MM.1S (cell line): ENCODE results near the gene EPGN.

Experiments
- DNase-seq: peaks from one replicate; pipeline ENCODE4 v3.0.0-alpha.2; 2015
- H2AFZ ChIP-seq: fragments of 300-600 bp; sonication (generic); 2 replicates; pipeline ENCODE4 v1.6.0; 2016; ENCODE audit warnings: antibody characterized with exemption, low read length
- H3F3A ChIP-seq: fragments of 300-600 bp; sonication (generic); 2 replicates; pipeline ENCODE4 v1.6.1; 2016; ENCODE audit warnings: mild to moderate bottlenecking, antibody characterized with exemption, low read length, moderate library complexity, mixed read lengths; ENCODE audit not compliant: insufficient read depth
- H3K27ac ChIP-seq: fragments of 300-600 bp; sonication (generic); 2 replicates; pipeline ENCODE4 v1.5.1; 2016; ENCODE audit warnings: mild to moderate bottlenecking, low read length
- H3K27me3 ChIP-seq: fragments of 300-600 bp; sonication (generic); replicated peaks from 2 replicates; pipeline ENCODE4 v1.6.0; 2016; ENCODE audit warnings: low read length; ENCODE audit not compliant: insufficient read depth
- H3K36me3 ChIP-seq: fragments of 300-600 bp; sonication (generic); replicated peaks from 2 replicates; pipeline ENCODE4 v1.6.1; 2016; ENCODE audit warnings: mild to moderate bottlenecking, low read length, mixed read lengths; ENCODE audit not compliant: insufficient read depth
- H3K4me1 ChIP-seq: fragments of 300-600 bp; sonication (generic); 2 replicates; pipeline ENCODE4 v1.6.1; 2016; ENCODE audit warnings: low read length, mixed read lengths
- H3K4me2 ChIP-seq: fragments of 300-600 bp; sonication (generic); 2 replicates; pipeline ENCODE4 v1.6.0; 2016; ENCODE audit warnings: low read depth, low read length
- H3K4me3 ChIP-seq: fragments of 300-600 bp; sonication (generic); 2 replicates; pipeline ENCODE4 v1.5.1; 2016; ENCODE audit warnings: low read length, mixed read lengths
- H3K79me2 ChIP-seq: fragments of 300-600 bp; sonication (generic); 2 replicates; pipeline ENCODE4 v1.6.1; 2016; ENCODE audit warnings: mixed run types, low read length, mixed read lengths
- H3K9ac ChIP-seq: fragments of 300-600 bp; sonication (generic); 2 replicates; pipeline ENCODE4 v1.6.1; 2016; ENCODE audit warnings: low read length, mixed read lengths
- H3K9me2 ChIP-seq: fragments of 300-600 bp; sonication (generic); replicated peaks from 2 replicates; pipeline ENCODE4 v1.6.1; 2016; ENCODE audit warnings: mild to moderate bottlenecking, low read length, mixed read lengths; ENCODE audit not compliant: insufficient read depth
- H3K9me3 ChIP-seq: fragments of 300-600 bp; sonication (generic); replicated peaks from 2 replicates; pipeline ENCODE4 v1.6.1; 2016; ENCODE audit warnings: mild to moderate bottlenecking, low read length, mixed read lengths; ENCODE audit not compliant: insufficient read depth
- H4K20me1 ChIP-seq: fragments of 300-600 bp; sonication (generic); 2 replicates; pipeline ENCODE4 v1.6.1; 2016; ENCODE audit warnings: mild to moderate bottlenecking, low read length, moderate library complexity, mixed read lengths; ENCODE audit not compliant: insufficient read depth
- CTCF ChIP-seq: fragments of 300-600 bp; sonication (generic); IDR thresholded peaks from 2 replicates; pipeline ENCODE4 v1.5.1; 2016; ENCODE audit warnings: antibody characterized with exemption, low read length, mixed read lengths
- EZH2 ChIP-seq: fragments of 300-600 bp; sonication (generic); optimal IDR thresholded peaks from 2 replicates; pipeline ENCODE3; 2017; ENCODE audit warnings: low read depth, mild to moderate bottlenecking, antibody characterized with exemption, low read length, mixed read lengths
- EZH2phosphoT487 ChIP-seq: fragments of 300-600 bp; sonication (generic); IDR thresholded peaks from 2 replicates; pipeline ENCODE4 v1.6.1; 2018; ENCODE audit warnings: antibody characterized with exemption, low read length

EPGN gene

GRCh38 chr4:74353858-74354257 lies 45.6 kb downstream of the EPGN start:
- H2AFZ ChIP-seq: no peak overlapping the region

GRCh38 chr4:74357965-74358364 lies 49.7 kb downstream of the EPGN start:
- no peaks in the 10 kb centered on the region for H3K4me1 ChIP-seq
- no peaks in the 10 kb centered on the region for H3F3A ChIP-seq
- H3K9me3 ChIP-seq: no peaks in the 10 kb centered on the region
- DNase-seq: no peak
- TF ChIP-seq CTCF (no peak), EZH2phosphoT487 (no peak), EZH2 (no peak)
- H3K9me2 ChIP-seq: no peaks in the 10 kb centered on the region
- no peaks in the 10 kb centered on the region for H3K27me3 ChIP-seq
- no peaks in the 10 kb centered on the region for H4K20me1 ChIP-seq
- no peak overlapping the region for H3K27ac ChIP-seq
- H3K9ac ChIP-seq: no peak overlapping the region
- H3K79me2 ChIP-seq: no peaks in the 10 kb centered on the region
- no peak overlapping the region for H3K4me2 ChIP-seq
- no peak overlapping the region for H2AFZ ChIP-seq
- no peak overlapping the region for H3K4me3 ChIP-seq
- no peaks in the 10 kb centered on the region for H3K36me3 ChIP-seq

More at GRCh38 chr4:74353858-74354257, 45.6 kb downstream of the EPGN start:
- TF ChIP-seq EZH2 (no peak), CTCF (no peak)
- no peaks in the 10 kb centered on the region for H3K4me1 ChIP-seq
- H3K36me3 ChIP-seq: no peaks in the 10 kb centered on the region
- H3K27me3 ChIP-seq: no peaks in the 10 kb centered on the region
- no peaks in the 10 kb centered on the region for H3K9me3 ChIP-seq
- no peaks in the 10 kb centered on the region for H3K9me2 ChIP-seq
- no peaks in the 10 kb centered on the region for H4K20me1 ChIP-seq
- no peak for DNase-seq
- no peaks in the 10 kb centered on the region for H3K79me2 ChIP-seq
- no peak overlapping the region for H3K27ac ChIP-seq
- H3K4me3 ChIP-seq: no peak overlapping the region
- H3F3A ChIP-seq: no peaks in the 10 kb centered on the region
- H3K4me2 ChIP-seq: no peak overlapping the region
- no peak overlapping the region for H3K9ac ChIP-seq

GRCh38 chr4:74361671-74362070 lies 53.4 kb downstream of the EPGN start:
- Histone ChIP-seq H3K36me3 (no peaks in the 10 kb centered on the region), H3K27ac (no peak overlapping the region), H4K20me1 (no peaks in the 10 kb centered on the region), H3F3A (peaks cover 6% of the 10 kb centered on the region; the same call in 1 of the 2 replicates), H3K4me3 (no peak overlapping the region), H3K9me2 (no peaks in the 10 kb centered on the region), H3K4me2 (no peak overlapping the region), H3K79me2 (no peaks in the 10 kb centered on the region), H3K9me3 (no peaks in the 10 kb centered on the region), H3K4me1 (peaks cover 11% of the 10 kb centered on the region), H2AFZ (no peak overlapping the region), H3K27me3 (no peaks in the 10 kb centered on the region), H3K9ac (no peak overlapping the region)
- TF ChIP-seq EZH2 (no peak), EZH2phosphoT487 (no peak), CTCF (no peak)
- no peak for DNase-seq
